ENCODE data around the gene NTF3. TPM values are rescaled to one million over a fixed set of nuclear protein-coding genes. Genes with fewer than 3 reads are reported as not detected.

The NTF3 gene
- total and polyA plus RNA-seq, 9 donors = 3.2 to 15.9 (median 9.4) TPM

GRCh38 chr12:5512601-5512970, 80.7 kb downstream of the NTF3 start:
- Histone ChIP-seq H3K27ac (peak overlapping the region in 1 of 2 donors; percentile 65), H3K4me1 (ENCODE audit: insufficient read depth) (peaks cover 10% of the 10 kb centered on the region), H3K36me3 (no peaks in the 10 kb centered on the region), H3K4me3 (no peak overlapping the region), H3K27me3 (no peaks in the 10 kb centered on the region), H3K9me3 (no peaks in the 10 kb centered on the region)
- TF ChIP-seq POLR2A (IDR thresholded peaks at IDR 0.05) (no peak), EP300 (IDR thresholded peaks at IDR 0.05) (no peak)
- TF ChIP-seq, protein P1, sequence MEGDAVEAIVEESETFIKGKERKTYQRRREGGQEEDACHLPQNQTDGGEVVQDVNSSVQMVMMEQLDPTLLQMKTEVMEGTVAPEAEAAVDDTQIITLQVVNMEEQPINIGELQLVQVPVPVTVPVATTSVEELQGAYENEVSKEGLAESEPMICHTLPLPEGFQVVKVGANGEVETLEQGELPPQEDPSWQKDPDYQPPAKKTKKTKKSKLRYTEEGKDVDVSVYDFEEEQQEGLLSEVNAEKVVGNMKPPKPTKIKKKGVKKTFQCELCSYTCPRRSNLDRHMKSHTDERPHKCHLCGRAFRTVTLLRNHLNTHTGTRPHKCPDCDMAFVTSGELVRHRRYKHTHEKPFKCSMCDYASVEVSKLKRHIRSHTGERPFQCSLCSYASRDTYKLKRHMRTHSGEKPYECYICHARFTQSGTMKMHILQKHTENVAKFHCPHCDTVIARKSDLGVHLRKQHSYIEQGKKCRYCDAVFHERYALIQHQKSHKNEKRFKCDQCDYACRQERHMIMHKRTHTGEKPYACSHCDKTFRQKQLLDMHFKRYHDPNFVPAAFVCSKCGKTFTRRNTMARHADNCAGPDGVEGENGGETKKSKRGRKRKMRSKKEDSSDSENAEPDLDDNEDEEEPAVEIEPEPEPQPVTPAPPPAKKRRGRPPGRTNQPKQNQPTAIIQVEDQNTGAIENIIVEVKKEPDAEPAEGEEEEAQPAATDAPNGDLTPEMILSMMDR (IDR thresholded peaks at IDR 0.05) = no peak
- DNase-seq = peak in 1 of 5 donors; percentile 13
- 20 to 31% (median 30%) methylated on average over 7 of the region's 7 CpGs for WGBS, 3 donors
- intact Hi-C loops (cut with DNase I) = loop anchor here in 3 of 4 donors (2.0 to 5.0 kb wide), 2 partner anchors 80 to 82 kb away; partner anchors contain the start of gene NTF3 (in 2 of the 3)

DNA sequence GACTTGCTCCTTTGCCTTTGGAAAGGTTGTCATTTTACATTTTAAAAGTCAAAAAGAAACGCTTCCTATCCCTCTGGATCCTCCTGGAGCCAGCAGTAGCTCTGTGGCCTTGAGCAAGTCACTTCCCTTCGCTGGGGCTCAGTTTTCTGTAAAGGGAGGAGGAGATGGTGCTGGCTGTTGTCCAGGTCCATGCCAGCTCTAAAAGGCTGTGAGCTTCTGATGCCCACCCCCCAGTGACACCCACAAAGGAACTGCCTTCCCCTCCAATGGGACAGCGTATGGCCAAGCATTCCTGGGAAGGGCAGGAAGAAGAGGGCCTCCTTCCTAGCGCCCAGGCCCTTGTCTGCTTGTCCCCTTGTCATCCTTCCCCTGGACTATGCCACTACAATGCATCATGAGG, 81.5 kb downstream of the NTF3 start:
- H3K9me3 ChIP-seq = no peaks in the 10 kb centered on the region
- peaks cover 10% of the 10 kb centered on the region for H3K4me1 ChIP-seq (ENCODE audit: insufficient read depth)
- TF ChIP-seq POLR2A (IDR thresholded peaks at IDR 0.05) = no peak
- no peak for TF ChIP-seq EP300 (IDR thresholded peaks at IDR 0.05)
- TF ChIP-seq, protein P1 (IDR thresholded peaks at IDR 0.05) = no peak
- H3K27ac ChIP-seq = peak overlapping the region in 1 of 2 donors; percentile 65
- no peaks in the 10 kb centered on the region for H3K36me3 ChIP-seq
- no peak overlapping the region for H3K4me3 ChIP-seq
- DNase-seq = peak in 1 of 5 donors; percentile 17
- H3K27me3 ChIP-seq = no peaks in the 10 kb centered on the region
- 73 to 78% (median 76%) methylated on average over 4 of the region's 4 CpGs for WGBS, 3 donors
- intact Hi-C loops (cut with DNase I) = loop anchor here in 3 of 4 donors (2.0 to 5.0 kb wide), 2 partner anchors 81 to 83 kb away; partner anchors contain the start of gene NTF3 (in 2 of the 3)

- Histone ChIP-seq H3K36me3 (no peaks in the 10 kb centered on the region), H3K4me3 (no peak overlapping the region), H3K27ac (no peak overlapping the region), H3K9me3 (no peaks in the 10 kb centered on the region), H3K27me3 (no peaks in the 10 kb centered on the region), H3K4me1 (ENCODE audit: insufficient read depth) (peaks cover 10% of the 10 kb centered on the region)
- intact Hi-C loops (cut with DNase I) = loop anchor here in 2 of 4 donors (5.0 kb wide), 1 partner anchor 82 kb away; the partner anchor contains the start of gene NTF3 (in 2 of the 2)
- DNase-seq = peak in 1 of 5 donors; percentile 54
- TF ChIP-seq POLR2A (IDR thresholded peaks at IDR 0.05) = no peak
- TF ChIP-seq EP300 (IDR thresholded peaks at IDR 0.05) = no peak
- TF ChIP-seq, protein P1 (IDR thresholded peaks at IDR 0.05) = no peak
- 57 to 65% (median 61%) methylated on average over 6 of the region's 6 CpGs for WGBS, 3 donors
Observed at GRCh38 chr12:5514016-5514415, 82.1 kb downstream of the NTF3 start.

DNA sequence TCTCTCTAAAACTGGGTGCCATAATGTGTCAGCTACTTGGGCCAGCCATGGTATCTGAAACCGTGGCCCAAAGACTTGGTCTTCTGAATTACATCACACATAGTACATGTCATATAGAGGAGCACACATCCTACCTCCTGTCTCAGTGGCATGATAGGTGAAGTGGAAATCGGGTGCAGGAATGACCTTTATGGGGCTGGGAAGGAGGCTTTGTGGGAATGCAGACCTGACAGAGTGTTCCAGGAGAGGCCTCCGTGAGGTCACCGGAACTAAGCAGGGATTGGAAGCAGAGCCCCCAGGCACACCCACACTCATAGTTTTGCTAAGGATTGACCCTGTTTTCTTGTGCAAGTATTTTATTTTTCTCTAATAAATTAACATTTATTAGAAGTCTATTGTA, 82.6 kb downstream of the NTF3 start:
- peak in 1 of 5 donors; percentile 4 for DNase-seq
- WGBS, 3 donors = 88 to 93% (median 93%) methylated on average over 4 of the region's 4 CpGs
- TF ChIP-seq POLR2A (IDR thresholded peaks at IDR 0.05) = no peak
- TF ChIP-seq, protein P1 (IDR thresholded peaks at IDR 0.05) = no peak
- TF ChIP-seq EP300 (IDR thresholded peaks at IDR 0.05) = no peak

More for the DNA sequence above, 82.6 kb downstream of the NTF3 start:
- Histone ChIP-seq H3K27ac (no peak overlapping the region), H3K36me3 (no peaks in the 10 kb centered on the region), H3K4me3 (no peak overlapping the region), H3K4me1 (ENCODE audit: insufficient read depth) (peaks cover 10% of the 10 kb centered on the region), H3K9me3 (no peaks in the 10 kb centered on the region), H3K27me3 (no peaks in the 10 kb centered on the region)
- intact Hi-C loops (cut with DNase I) = loop anchor here in 2 of 4 donors (5.0 kb wide), 1 partner anchor 82 kb away; the partner anchor contains the start of gene NTF3 (in 2 of the 2)
